Midbrain (tissue), 1 donor: ENCODE results near the gene FUBP1.
"Not testable (repeated sequence)": the region's sequence is repeated elsewhere in the genome, so short reads cannot be mapped to it uniquely, and the experiment has no call there.

Source experiments
- DNase-seq: peaks from one replicate; lab custom pipeline; 2025; lab: John Stamatoyannopoulos, UW

Gene FUBP1

DNA sequence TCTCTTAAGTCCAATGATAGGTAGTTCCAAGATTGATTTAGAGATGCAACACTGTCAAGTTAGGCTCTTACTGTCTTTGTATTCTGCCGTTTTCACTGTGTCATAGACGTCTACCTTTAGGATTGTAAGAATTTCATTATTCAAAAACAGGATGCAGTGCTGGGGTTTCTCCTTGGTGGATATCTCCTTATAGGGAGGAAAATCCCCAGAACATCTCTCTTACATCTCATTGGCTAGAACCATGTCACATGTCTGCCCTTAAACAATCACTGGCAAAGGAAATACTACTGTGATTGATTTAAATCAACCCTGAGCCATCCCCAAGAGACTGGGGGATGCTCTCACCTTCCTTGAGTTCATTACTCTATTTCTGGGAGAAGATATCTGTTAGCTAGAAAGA is 10.9 kb upstream of the FUBP1 start:
- no peak for DNase-seq

GRCh38 chr1:77987919-77988318 is 9.0 kb upstream of the FUBP1 start:
- no peak for DNase-seq

- no peak for DNase-seq
Observed at GRCh38 chr1:77986810-77987209, 7.9 kb upstream of the FUBP1 start.

DNA sequence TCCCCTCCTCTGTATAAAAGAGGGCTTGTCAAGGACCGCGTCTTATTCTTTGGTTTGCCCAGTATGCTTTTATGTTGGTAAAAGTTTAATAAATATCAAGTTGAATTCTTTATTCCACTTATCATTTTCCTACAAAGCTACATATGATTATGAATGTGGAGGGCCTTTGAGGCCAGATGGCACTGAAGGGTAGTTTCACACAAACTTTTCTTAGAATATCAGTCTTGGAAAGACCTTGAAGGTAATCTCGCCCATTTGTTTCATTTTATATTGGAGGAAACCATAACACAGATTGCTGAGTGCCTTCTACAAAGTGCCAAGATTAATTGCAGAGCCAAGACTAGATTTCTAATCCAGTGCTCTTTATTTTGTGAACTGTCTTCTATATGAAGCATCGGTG is 5.8 kb upstream of the FUBP1 start:
- no peak for DNase-seq

- DNase-seq, result no peak
Observed at GRCh38 chr1:77983997-77984355, 5.1 kb upstream of the FUBP1 start.

GRCh38 chr1:77983352-77983996 is 4.6 kb upstream of the FUBP1 start:
- DNase-seq, result not testable (repeated sequence)

DNA sequence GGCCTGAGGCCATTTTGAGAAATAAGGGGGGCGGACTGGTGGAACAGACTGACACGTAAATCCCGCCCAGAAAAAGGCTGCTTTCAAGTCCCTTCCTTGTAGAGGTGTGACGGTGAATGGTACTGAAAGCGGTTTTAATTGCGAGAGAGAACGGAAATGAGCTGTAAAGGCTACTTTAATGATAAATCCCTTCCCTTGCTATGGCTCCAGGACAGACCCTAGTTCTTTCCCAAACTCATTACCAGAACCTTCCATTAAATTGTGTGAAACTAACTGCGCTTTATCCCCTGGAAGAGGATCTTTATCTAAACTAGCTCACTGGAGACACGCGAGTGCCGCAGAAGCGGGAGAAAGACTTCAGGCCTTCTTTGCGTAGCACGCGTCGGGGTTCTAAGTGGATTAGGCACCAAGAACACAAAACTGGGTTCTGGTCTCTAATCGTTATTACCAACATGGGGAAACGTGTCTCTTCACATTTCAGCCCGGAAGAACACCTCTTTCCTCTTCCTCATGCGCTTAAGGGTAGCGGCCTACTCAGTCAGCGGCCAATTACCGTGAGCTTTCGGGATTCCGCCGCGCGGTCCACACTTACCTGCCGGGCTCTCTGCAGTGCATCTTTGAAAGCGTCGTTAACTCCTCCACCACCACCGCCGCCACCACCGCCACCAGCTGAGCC is 441 bp downstream of the FUBP1 start:
- DNase-seq, result peak; percentile 81

- no peak for DNase-seq
Observed at GRCh38 chr1:77977989-77978292, 931 bp downstream of the FUBP1 start.

DNA sequence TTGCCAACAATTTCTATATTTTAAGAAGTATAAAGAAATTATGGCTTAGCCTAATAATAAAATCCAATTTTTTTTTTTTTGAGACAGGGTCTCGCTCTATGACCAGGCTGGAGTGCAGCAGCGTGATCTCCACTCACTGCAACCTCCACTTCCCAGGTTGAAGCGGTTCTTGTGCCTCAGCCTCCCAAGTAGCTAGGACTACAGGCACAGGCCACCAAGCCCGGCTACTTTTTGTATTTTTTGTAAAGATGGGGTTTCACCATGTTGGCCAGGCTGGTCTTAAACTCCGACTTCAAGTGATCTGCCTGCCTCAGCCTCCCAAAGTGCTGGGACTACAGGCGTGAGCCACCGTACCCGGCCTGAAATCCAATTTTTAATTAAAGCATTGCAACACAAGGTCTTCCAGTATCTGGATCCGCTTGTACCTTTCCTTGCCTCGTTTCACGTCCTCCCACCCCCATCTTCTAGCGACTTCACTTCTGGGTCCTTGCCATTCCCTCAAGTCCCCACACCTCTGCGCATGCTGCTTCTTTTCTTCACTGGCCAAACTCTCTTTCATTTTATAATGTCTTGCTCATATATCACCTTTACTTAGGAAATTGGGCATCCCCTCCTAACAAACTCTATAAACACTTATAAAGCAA is 2.3 kb downstream of the FUBP1 start:
- no peak for DNase-seq

GRCh38 chr1:77975907-77976306 is 3.0 kb downstream of the FUBP1 start:
- DNase-seq, result peak; percentile 30

- no peak for DNase-seq
Observed at GRCh38 chr1:77975386-77975785, 3.5 kb downstream of the FUBP1 start.

DNA sequence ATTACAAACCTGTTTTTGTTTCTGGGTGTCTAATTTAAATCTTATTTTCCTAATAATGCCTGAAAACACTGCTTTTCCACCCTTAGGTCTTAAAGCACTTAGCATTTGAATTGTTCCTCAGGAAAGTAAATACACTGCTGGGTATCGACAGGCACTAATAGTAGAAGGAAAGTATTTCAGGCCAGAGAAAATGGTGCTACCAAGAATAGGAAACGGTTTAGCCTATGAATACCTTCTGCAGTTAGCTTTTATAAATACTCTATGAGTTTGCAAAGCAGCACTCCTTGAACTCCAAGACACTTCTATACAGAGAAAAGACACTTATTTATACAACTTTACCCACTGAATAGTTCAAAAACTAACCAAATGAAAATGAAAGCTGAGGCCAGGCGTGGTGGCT is 6.8 kb downstream of the FUBP1 start:
- no peak for DNase-seq

DNA sequence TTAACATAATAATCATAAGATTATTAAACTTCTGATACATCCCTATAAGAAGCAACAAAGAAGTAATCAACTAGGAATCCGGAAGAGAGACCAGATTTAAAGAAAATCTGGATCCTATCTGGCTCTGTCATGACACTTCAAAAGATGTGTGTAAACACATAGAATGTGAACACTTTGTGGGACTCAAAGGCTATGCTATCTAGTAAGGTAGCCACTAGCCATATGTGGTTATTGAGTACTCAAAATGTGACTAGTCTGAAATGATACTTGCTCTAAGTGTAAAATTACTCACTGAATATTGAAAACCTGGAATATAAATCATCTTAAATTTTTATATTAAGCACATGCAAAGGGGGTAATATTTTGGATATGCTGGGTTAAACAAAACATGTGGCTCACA is 8.7 kb downstream of the FUBP1 start:
- no peak for DNase-seq

- no peak for DNase-seq
Observed at GRCh38 chr1:77966291-77966690, 12.6 kb downstream of the FUBP1 start.

DNA sequence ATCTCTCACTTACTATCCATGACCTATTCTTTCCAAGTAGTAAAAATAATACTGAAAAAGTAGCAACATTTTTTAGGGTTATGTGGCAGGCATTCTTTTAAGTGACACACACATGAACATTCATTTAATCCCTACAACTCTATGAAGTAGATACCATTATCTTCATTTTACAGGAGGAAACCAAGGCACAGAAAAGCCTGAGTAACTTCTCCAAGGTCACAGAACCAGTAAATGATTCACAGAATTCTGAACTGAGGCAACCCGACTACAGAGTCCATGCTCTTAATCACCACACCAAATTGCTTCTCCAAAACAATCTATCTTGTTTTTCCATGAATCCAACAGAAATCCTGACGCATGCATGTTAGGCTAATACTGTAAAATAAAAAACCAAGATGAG is 17.5 kb downstream of the FUBP1 start:
- DNase-seq, result no peak

DNA sequence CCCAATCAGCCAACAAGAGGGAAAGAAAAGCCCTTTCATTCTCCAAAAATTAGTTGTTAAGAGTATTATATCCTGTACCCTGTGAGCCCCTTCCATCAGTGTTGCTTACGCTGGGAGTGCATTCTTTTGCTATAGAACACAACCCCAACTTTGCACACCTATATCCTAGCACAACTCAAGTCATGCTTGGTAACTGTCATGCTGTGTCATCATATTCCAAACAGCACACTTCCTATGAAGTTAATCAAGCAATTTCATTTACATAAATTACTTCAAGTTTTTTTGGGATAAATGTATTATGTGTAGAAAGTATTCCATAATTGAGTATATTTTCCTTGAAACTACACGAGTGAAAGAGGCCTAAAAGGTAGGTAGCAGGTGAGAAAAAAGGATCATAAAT is 20.0 kb downstream of the FUBP1 start:
- no peak for DNase-seq

- DNase-seq, result no peak
Observed at GRCh38 chr1:77958391-77958790, 20.5 kb downstream of the FUBP1 start.

DNA sequence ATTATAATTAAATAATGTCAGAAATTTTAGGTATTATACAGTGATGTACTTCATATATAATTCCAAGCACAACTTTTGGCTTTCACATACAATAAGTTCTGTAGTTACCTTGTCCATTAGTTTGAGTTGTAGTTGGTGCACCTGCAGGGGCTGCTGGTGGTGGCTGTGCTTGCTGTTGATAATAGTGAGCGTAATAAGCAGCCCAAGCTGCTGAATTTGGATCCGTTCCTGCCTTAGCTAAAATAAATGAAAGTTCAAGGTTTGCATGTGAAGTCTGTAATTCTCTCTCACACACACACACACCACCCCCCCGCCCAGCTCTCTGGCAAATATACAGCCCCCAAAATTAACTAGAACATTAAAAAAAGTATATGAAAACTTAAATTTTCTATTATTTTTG is 22.4 kb downstream of the FUBP1 start:
- no peak for DNase-seq

- DNase-seq, result no peak
Observed at GRCh38 chr1:77955709-77956108, 23.2 kb downstream of the FUBP1 start.

- DNase-seq, result no peak
Observed at GRCh38 chr1:77954521-77954920, 24.4 kb downstream of the FUBP1 start.

- DNase-seq, result no peak
Observed at GRCh38 chr1:77953907-77954306, 25.0 kb downstream of the FUBP1 start.

DNA sequence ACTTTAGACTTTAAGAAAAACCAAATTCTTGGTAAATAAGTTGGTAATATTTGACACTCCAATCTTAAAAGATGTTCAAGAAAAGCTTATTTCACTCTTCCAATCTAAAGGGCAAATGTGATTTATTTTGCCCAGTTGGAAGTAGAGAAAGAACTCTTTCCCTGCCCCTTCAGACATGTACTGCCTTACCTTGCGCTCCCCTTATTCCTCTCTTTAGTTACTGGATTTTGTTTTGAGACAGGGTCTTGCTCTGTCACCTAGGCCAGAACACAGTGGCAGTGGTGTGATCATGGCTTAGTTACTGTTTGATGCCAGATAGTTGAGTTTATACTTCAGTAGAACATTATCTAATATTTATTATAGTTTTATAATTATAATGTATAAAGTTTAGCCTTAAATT is 27.5 kb downstream of the FUBP1 start:
- DNase-seq, result no peak

GRCh38 chr1:77950873-77951272 is 28.0 kb downstream of the FUBP1 start:
- DNase-seq, result no peak
